ENCODE measurements around the gene WWOX.

The WWOX gene

DNA sequence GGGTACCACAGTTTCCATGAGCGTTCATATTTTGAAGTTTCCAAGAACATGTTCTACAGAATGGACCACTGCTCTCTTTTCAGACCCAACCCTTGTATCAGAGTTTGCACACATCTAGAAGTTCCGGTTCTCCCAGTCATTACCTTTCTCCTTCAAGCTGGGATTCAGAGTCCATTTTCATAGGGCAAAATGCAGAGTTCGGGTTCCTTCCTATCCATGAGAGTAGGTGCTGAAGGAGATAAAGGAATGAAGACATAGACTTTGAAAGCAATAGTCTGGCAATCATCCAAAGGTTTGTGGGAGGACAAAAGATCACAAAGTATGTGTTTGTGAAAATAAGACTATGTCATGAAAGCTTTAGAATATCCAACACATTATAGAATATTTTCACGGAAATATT lies 801.5 kb downstream of the WWOX start:
- DNase-seq, result no peak

DNA sequence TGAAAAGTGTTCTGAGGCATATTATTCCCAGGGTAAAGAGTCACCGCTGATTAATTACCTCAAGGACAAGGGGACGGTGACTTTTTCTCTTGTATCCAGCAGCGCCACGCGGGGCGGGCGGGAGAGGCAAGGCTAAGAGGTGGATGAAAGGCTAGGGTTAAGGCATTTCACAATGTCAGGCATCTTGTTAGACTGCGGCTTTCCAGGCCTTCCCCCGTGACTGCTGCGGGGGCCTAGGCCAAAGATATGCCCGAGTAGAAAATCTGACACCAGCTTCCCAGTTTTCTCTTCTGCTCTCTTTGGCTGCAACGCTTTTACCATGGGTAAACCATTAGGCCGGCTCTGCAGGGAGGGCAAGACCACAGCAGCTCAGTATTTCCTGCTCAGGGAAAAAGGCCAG lies 802.9 kb downstream of the WWOX start:
- DNase-seq, result no peak

DNA sequence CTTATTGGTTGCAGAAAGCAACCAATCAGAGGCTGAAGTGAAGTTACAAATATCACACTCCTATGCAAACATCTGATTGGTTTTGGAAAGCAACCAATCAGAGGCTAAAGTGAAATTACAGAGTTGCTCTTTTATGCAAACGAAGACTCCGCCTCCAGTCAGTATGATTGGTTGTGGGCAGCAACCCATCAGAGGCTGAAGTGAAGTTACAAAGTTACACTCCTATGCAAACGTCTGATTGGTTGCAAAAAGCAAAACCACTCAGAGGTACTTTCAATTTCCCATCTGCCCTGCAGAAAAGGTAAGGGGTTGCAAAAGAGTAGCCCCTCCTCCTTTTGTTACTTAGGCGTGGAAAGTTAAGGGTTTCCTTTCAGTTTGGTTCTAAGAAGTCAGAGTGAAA lies 803.8 kb downstream of the WWOX start:
- no peak for DNase-seq

- no peak for DNase-seq
Observed at GRCh38 chr16:78903843-78904242, 804.4 kb downstream of the WWOX start.

DNA sequence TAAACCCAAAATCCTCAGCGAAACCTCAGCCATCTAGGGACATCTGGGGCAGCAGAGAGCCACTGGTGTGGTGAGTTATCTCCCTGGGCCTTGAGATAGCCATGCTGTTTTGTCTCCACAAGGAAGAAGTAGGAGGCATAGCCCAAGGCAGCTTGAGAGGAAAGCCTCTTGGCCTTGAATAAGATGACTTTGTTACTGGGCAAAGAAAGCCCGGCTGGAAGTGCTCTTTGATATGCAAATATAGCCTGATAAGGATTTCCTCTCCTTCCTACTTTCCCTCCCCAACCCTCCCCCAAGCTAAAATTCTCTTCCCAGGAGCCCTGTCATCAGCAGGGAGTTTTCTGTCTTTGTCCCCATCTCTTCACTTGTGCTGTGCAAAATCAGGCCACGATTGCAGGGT lies 806.7 kb downstream of the WWOX start:
- no peak for DNase-seq

- no peak for DNase-seq
Observed at GRCh38 chr16:78909226-78909625, 809.8 kb downstream of the WWOX start.

DNA sequence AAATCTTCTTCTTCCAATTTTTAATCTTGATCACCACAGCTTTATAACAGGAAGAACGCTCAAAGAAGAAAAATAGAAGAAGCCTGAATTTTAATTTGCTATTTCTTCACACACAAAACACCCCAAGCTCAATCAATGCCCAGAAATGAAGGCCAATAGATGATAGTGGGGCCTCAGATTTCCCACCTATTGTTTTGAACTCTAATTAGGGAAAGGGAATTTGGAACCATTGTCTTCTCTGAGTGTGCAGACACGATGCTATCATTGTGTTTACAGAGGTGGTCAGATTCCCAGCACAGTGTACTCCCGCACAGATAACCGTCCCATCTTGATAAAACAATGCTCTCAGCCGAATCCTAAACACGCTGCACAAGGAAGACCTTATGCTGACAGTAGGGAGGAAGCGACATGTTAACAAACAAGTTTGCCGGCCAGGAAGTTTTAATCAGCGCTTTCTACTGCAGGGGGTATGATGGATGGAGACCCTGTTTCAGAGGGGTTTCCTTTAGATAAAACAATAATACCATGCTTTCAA lies 816.4 kb downstream of the WWOX start:
- DNase-seq, result no peak

GRCh38 chr16:78916928-78917545 lies 817.6 kb downstream of the WWOX start:
- no peak for DNase-seq

DNA sequence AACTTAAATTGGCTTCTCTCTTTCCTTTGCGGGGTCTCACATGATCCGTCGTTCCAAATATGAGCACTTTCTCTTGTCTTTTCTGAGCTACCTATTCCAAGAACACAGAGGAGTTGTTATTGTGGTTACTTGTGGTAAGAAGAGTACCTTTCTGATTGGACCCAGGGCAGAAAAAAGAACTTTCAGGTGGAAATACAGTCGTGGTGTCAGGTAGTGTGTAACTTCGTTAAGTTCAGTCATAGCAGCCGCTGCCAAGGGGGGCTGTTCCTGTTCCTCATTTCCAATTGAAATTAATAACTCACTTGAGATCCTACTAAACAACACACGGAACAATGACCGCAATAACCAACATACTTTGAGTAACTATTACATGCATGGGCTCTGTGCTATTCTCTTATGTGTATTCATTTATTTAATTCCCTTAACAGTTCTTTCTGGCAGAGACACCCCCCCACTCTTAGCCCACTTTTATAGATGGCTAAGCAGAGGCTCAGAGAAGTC lies 819.4 kb downstream of the WWOX start:
- no peak for DNase-seq

- DNase-seq, result no peak
Observed at GRCh38 chr16:78919852-78920251, 820.4 kb downstream of the WWOX start.

GRCh38 chr16:78920621-78921020 lies 821.2 kb downstream of the WWOX start:
- DNase-seq, result no peak

DNA sequence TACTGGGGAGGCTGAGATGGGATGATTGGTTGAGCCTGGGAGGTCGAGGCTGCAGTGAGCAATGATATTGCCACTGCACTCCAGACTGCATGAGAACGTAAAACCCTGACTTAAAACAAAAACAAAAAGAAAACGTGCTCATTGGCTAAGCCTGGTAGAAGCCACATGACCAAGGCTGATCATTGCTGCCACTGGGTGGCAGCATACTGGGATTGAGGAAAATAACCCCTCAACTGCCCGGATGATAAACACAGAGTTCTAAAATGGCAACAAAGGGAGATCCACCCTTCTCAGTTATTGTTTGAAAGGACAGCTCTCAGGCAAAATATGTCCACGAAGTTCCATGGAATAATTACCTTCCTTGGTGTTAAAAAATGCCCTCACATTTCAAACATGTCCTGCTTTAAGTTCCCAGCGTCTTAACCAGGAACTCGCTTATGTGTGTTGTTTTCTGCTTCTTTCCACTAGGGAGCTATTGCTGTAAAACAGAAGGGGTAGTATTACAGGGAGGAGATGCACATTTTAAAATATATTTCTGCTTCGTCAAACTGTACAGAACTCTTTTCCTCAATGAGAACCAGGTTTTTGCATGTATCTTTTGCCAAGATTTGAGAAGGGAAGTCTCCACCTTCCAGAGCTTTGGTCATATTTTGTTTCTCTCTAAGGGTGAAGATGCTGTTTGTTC lies 825.8 kb downstream of the WWOX start:
- DNase-seq, result peak; percentile 67

- no peak for DNase-seq
Observed at GRCh38 chr16:78926723-78927210, 827.3 kb downstream of the WWOX start.

DNA sequence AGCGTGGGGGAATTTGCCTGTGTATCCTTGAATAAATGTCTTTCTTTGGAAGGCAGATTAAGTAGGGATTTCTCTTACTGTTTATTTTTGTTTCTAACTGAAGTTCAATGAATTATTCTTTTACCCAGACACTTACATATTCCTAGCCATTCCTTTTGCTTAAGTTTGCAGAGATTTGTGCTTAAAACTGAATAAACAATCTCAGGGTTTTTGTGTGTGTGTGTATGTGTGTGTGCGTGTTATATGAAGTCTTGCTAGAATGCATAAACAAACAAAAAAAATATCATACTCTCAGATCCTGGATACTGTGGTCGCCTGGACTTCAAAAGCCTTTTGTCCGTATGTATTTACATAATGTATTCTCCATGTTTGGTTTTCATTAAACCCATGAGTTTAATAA lies 828.3 kb downstream of the WWOX start:
- DNase-seq, result no peak

DNA sequence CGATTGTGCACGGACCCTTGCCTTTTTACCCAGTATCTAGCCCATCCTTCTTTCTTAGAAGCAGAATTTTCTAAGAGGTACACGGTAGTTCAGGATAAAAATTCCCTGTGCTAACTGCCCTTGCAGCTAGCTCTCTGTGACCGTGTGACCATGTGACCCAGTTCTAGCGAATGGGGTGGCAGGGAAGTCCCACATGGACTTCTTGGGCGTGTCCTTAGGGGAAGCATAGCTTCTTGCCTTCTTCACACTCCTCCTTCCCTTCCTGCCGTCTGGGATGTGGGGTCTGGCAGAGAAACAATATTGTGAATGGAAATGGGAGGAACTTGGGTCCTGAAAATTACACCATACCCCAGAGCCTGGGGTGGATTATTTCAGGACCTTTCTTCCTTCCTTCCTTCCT lies 830.4 kb downstream of the WWOX start:
- no peak for DNase-seq

DNA sequence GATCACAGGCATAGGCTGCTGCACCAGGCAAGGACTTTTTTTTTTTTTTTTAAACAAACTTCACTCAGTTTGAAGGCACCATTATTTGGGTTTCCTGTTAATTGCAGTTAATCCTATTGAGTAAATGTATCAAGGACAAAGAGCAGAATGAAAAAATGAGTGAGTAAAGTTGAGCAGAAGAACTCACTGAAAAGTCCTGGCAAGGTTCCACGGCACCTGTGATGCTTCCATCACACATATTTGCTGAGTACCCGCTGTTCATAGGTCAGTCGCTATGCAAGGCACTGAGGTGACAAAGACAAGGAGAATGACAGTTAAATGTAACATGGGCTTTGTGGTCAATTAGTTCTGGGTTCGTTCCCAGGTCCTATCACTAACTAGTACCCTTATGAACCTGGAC lies 831.1 kb downstream of the WWOX start:
- no peak for DNase-seq

DNA sequence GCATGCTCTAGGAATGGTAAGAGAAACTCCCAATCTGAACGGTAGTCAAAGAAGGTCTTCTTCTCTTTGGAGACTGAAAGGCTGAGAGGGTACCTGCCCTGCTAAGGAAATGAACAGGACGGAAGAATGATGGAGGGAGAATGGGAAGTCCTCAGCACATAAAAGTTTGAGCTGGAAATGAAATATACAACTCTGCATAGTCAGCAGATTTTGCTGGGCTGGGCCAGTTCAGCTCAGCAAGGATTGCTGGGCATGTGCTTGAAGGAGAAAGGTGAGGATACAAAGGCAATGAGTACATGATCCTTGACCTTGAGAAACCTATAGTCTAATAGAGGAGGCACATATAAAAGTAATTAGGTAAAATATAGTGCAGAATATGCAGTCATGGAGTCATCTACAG lies 831.8 kb downstream of the WWOX start:
- DNase-seq, result no peak

DNA sequence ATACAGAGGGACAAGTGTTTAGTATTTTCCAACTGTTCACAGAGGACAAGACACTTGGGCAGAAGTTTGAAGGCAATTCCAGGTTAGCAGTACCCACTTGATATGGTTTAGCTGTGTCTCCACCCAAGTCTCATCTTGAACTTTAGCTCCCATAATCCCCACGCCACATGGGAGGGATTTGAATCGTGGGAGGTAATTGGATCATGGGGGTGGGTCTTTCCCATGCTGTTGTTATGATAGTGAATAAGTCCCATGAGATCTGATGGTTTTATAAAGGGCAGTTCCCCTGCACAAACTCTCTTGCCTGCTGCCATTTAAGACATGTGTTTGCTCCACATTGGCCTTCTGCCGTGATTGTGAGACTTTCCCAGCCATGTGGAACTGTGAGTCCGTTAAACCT lies 832.2 kb downstream of the WWOX start:
- no peak for DNase-seq

- no peak for DNase-seq
Observed at GRCh38 chr16:78932355-78932943, 833.0 kb downstream of the WWOX start.

DNA sequence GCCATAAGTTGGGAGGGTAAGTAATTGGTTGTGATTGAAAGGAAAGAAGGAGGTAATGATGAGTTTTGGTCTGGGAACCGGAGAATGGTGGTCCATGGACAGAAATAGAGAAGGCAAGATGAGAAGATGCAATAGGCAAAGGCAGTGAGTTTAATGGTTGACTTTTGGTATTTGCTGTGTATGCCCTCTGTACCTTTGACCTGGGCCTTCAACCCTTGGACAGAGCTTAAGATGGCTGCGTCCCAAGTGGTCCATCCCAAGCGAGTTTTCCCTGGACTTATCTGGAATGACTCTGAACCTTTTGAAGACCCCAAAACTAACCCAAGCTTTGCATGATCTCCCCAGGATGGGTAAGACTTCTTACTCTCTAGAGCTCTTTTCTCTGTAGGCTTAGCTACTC lies 836.6 kb downstream of the WWOX start:
- DNase-seq, result no peak

DNA sequence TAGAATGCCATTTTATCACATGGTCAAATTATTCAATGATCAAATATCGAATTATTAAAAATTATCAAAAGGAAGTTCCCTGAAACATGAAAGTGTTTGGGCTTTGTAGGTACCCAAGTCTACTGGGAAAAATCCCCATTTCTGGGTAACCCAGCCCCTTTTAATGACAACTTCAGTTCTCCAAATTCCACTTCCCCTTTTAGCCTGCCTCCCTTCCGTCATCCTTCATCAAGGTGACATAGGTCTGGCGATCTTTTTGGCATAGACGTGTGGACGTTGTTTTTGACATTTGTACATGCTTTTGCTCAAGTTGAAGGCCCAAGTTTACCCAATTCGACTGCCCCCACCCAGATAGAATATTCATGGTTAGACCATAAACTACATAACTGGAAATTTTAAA lies 840.1 kb downstream of the WWOX start:
- DNase-seq, result peak; percentile 27

DNA sequence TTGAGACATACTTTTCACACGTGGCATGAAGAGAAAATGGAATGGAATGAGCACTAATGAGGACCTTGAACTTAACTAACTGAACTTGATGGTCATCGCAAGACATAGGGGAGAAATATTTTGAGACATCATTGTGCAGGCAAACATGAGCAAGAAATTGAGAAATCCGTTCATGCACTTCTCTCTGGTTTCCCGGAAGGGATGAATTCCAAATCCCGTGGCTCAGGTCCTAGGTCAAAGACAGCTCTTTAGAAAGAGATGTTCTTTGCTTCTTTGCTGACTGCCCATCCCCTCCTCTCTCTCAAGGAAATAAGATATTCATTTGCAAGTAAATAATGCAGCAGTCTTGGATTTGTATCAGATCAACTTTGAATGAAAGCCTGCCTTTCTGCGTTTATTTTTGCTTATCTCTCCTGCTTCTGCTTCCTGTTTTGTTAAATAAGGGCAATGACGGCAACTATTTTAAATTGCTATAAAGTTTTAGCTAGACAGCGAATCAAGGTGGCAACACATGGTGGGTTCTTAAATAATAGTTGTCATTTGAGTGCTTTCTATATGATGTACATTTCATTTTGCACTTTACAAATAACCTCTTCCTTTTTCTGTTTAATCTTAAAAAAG lies 843.3 kb downstream of the WWOX start:
- peak; percentile 41 for DNase-seq

DNA sequence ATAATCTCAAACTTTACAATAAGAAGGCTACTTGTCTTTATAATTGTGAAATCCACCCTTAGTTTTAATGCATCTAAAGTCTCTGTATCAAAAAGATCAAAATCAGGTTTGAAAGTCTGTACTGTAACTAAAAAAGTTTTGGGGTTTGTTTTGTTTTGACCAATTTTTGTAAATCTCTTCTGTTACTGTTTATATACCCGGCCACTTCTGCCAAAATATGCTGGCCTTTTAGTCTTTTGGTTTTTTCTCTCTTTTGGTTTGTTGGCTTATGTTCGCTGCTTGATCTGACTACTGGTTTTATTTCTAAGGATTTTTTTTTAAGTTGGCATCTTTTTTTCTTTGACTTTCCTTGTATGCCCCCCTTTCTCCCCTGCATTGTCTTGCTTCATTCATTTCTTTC lies 845.9 kb downstream of the WWOX start:
- DNase-seq, result no peak

DNA sequence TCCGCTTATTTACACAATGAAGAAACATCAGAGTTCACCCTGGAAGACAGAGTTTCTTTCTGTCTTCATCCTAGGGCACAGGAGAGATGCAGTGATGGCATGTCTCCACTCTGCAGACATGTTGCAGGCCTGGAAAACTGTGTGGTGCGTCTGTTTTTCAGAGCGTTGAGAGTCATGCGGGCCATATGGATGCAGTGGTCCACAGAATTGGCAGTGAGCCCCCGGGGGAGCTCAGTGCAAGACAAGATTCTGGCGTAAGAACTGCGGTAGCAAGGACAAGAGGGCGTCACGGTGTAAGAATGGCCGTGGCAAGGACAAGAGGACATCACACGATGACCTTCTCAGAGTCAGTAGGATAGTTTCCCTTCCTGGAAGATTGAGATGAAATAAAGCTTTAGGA lies 847.1 kb downstream of the WWOX start:
- no peak for DNase-seq

Measured in inflammatory macrophage treated with lipopolysaccharide for 4 hours (primary cell).